GM18519 (cell line): ENCODE data around the gene COL11A1.
"Not testable (repeated sequence)": the region's sequence is repeated elsewhere in the genome, so short reads cannot be mapped to it uniquely, and the experiment has no call there.

Source experiments
- ATAC-seq: cut with Tn5 transposase; IDR thresholded peaks from one replicate; pipeline ENCODE4 v1.9.1; 2021; ENCODE audit warnings: mild to moderate bottlenecking, moderate library complexity; ENCODE audit not compliant: unreplicated experiment, low FRiP score

COL11A1 gene

DNA sequence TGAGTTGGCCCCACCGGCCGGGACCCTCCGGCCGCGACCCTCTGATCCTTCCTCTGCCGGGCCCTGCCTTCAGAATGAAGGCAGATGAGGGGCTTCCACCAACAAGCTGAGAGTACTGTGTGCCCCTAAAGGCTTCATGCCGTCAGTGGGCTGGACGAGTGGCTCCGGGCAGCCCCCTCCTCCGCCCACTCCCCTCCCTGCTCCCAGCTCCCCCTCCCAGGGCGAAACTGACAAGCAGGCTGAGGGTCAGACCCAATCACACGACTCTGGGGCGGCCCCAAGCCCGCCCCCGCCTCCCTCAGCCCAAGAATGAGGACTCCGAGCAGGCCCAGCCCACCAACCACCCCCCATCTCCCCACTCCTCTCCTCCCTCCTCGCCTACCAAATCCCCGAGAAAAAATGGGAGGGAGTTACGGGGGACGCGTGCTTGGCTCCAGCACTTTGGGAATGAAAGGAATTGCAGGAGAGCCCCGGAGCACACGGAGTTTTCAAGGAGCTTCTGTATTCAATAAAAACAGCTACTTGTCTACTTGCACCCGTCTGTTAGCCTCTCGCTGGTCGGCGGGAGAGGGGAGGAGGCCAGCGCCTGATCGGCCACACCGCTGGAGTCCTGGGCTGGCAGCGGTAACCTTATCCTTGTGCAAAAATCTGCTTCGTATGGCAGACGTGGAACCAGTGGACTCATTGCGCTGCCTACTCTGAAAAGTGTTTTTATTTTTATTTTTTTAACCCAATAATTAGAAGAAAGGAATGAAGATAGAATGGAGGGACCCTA is at the start of gene COL11A1:
Gene COL11A1 (minus strand): TSS at position 147 of the 775 bp plus-strand sequence. CDS start 344 bp downstream, outside the sequence.
- ATAC-seq: no peak

DNA sequence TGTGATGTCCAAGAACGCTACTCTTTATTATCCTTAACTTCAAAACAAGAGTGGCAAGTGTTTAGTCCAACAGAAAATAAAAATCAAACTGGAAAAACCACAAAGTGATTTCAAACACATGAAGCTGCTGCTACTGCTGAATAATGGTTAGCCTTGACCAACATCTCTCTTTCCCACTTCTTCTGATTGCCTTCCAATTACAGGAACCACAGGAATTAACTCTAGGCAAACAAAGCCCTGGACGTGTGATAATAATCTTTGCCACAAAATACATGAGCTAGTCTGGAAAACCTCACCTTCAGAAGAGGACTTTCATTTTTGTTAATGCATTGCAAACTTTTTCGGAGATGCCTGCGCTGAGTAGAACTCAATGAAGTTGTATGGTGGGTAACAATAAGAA is 48.6 kb upstream of the COL11A1 start:
- ATAC-seq: no peak

DNA sequence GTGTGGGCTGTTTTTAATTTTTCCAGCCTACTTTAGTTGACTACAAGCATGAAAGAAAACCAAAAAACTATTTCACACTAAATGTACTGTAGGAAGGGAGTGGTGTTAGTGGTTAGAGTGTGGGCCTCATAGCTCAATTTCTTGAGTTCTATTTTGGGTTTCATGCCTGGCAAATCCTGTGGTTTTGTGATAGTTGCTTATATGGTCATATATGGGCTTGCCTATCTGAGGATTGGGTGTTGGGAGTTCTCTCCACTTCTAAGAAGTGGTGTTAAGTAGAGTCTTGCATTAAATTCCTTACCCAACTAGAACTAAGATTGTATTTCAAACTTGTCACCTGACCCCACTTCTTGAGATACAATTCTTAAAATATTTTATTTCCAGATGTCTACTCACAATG is 37.8 kb upstream of the COL11A1 start:
- ATAC-seq: no peak

DNA sequence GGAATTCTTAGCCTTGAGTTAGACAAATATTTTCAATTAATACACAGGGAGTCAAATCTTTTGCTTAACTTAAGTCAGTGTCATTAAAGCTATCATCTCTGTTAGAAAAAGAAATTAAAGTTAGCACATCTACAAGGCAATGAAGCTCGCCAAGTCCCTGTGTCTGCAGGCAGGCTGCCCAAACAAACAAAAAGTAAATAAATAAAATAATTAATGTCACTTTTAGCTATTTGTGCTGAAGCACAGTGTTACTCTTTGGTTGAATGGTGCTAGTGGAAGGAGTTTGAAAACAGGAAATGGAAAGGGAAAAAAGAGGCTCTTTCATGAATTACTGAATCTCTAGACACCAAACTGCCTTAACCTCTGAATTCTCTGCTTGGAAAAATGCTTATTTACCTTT is 37.1 kb upstream of the COL11A1 start:
- ATAC-seq: no peak

DNA sequence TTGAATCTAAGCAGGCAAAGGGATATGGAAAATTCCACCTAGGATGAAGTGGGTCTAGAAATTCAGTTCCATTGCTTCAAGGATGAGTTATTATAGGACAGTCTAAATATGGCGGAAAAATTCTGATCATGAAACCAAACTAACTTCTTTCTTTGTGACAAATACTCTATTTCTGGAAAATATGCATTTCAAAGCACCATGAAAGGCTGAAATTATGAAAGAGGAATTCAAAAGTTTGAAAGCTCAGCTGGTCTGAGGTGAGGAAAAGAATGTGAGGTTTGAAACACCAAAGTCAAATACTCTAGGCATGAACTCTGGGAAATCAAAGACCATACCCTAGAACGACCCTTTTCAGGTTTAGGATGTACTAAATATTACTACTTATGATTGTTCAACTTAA is 36.4 kb upstream of the COL11A1 start:
- no peak for ATAC-seq

DNA sequence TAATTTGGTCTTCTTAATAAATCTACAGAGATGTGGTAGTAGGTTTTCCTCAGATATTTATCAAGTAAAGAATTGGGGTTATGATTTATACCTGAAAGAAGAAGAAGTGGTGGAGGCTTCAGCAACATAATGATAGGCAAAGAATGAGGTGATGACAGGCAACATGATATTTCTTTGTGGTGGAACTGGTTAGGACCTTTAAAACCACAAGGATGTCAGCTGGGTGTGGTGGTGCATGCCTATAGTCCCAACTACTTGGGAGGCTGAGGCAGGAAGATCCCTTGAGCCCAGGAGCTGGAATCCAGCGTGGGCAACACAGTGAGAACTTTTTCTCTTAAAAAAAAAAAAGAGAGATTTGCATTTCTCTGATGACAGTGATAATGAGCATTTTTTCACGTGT is 34.1 kb upstream of the COL11A1 start:
- no peak for ATAC-seq

DNA sequence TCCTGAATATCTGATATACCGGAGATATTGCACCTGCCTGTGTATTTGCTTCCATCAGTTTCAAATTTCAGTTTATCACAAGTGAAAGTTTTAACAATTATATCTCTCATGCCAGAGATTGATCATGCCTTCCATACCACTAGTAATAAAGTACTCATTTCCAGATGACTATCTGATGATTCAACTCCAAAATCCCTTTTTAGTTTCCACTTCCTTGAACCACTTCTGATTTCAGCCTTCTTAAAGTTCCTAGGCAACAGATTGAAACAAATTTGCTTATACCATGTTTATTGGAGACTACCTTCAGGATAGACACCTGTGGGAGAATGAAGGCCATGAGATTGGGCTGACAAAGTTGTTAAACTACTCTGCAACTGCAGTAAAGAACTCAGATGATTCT is 21.5 kb upstream of the COL11A1 start:
- no peak for ATAC-seq

DNA sequence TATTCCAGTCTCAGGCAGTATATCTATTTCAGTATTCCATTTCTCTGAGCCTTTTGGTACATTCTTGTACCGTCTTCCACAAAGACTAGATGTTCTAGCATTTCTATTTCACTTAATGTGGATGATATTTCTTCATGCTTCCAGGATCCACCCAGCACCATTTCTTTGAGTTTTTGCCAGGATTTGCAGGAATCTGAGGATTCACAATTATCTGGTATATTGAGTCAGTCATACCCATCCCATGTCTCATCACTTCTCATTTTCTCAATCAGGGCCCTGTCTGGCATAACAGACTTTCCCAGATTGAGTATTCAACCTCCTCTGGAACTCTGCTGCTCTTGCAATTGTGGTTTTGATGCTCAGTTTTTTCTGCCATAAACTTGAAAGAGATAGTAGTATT is 20.9 kb upstream of the COL11A1 start:
- ATAC-seq: no peak

DNA sequence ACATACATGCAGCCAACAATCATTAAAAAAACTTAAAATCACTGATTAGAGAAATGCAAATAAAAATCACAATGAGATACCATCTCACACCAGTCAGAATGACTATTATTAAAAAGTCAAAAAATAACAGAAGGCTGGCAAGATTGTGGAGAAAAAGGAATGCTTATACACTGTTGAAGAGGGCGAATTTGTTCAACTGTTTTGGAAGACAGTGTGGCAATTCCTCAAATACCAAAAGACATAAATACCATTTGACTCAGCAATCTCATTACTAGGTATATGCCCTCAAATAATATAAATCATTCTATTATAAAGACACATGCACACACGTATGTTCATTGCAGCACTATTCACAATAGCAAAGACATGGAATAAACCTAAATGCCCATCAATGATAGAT is 19.9 kb upstream of the COL11A1 start:
- ATAC-seq: not testable (repeated sequence)

DNA sequence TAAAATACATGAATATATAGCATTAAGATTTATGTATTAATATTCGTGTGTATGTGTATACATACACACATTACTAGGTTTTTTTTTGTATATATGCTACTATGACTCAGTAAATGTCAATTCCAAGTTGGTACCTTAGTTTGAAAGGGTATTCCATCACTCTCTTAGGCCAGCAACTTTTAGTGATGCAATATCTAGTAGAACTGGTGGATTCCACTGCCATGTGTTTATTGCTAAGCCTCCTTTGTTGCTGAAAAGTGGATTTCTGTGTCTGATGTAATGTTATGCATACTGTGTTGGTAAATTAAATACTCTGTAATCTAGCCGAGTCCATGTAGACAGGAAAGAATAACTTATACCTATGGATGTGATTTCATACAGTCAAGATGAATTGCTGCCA is 16.9 kb upstream of the COL11A1 start:
- no peak for ATAC-seq

DNA sequence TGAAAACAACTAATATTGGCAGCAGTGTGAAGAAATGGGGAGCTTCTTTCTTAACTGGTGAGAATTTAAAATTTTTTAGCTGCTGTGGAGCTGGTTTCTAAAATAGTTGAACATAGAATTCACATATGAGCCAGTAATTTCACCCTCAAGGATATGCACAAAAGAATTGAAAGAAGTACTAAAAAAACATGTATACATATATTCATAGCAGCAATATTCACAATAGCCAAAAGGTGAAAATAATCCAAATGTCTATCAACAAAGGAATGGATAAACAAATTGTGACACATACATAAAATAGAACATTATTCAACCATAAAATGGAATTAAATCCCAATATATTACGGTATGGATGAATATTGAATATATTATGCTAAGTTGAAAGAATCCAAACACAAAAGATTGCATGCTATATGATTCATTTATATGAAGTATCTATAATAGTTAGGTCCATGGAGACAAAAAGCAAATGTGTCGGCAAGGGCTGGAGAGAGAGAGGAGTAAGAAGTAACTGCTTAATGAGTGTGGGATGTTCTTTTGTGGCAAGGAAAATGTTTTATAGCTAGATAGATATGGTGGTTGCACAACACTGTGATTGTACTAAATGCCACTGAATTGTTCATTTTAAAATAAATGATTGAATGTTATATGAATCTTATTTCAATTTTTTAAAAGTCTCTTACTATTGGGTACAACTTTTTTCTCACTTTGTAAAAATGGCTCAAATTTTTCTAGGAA is 14.8 kb upstream of the COL11A1 start:
- ATAC-seq: no peak

DNA sequence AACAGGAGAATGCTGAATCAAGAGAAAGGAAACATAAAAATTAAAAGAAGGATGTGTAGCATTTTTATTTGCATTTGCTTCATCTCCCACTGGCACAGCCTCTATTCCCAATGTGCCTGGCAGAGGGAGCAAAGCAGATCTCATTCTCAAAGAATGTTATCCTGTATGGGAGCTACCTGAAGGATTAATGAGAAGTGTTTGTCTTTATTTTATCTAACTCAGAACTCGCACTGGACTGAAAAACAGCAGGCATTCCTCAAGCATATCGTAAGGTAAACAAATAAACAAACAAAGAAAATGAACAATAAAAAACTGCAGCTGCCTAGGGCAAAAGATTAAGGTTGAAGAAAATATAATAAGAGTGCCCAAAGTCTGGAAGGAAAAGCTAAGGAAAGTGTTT is 12.7 kb upstream of the COL11A1 start:
- ATAC-seq: no peak

DNA sequence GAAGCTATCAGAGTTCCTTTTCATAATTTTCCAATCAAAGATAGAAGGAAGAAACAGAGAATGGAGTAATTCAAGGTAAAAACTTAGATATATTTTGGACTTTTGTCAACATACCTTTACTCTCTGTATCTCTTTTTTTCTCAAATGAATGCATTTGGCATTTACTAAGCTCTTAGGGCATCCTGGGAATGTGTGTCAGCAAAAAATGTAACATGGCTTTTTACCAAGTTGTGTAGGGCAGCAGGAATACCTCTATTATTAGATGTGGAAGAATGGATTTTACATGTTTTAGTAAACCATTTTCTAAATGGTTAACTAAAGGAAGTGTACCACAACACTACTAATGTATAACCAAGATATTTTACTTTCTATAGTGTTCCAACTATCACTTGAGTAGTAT is 4.2 kb upstream of the COL11A1 start:
- no peak for ATAC-seq

DNA sequence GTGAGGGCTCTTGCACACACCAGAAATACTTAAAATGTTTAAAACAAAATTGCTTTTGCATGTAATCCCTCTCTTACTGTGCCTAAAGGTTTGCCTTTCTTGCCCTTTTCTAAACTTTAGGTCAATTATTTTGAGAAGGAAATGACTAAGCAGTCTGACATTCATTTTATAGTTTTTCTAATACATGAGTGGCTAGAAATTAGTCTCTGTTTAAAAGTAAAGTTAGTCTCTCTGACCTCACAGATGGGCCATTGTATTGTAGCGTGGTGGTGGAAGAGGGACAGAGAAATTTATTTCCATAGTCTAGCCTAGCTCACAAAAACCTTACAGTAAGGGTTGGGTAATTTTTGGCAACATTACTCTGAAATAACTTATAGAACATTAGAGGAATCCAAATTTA is 3.6 kb upstream of the COL11A1 start:
- no peak for ATAC-seq

DNA sequence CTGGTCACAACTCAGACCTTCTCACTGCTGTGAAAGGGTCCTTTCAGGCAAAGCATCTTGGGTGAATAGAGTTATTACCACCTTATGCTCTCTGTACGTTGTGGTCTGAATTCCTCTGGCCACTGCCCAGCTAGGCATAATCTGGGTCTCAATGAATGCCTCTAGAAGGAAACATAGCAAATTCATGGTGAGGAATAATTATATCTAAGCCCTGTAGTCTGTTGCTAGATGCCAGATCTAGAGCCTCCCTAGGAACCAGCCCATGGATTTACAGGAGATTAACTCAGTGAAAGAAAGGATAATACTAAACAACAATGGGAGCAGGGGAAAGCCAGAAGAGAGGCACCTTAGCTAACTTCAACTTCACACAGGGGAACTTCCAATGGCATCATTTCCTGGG is 2.4 kb upstream of the COL11A1 start:
- no peak for ATAC-seq

DNA sequence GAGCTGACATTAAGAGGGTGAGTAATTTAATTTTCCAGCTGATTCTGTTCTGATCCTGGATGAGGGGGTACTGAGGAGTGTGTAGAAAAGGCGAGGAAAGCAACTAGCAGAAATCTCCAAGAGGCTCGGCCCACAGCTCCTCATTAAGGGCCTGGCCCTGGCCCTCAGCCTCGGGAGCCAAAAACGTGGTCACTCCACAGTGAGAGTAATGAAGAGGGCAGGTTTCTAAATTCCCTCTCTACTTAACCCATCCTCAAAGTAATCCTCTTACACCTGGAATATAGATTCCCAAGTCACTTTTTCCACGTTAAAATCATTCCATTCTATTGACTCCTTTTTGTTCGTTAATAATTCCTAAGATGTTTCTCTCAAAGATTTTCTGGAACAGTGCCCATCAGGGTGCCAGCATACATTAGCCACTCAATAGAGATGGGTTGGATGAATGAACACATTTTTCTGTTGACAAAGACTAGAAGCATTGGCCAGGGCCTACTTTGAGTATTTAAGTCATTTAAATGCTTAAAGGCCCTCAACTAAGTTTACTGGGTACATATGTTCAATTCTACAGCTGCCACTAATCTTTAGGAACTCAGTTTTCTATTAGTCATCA is 1.1 kb upstream of the COL11A1 start:
- no peak for ATAC-seq

DNA sequence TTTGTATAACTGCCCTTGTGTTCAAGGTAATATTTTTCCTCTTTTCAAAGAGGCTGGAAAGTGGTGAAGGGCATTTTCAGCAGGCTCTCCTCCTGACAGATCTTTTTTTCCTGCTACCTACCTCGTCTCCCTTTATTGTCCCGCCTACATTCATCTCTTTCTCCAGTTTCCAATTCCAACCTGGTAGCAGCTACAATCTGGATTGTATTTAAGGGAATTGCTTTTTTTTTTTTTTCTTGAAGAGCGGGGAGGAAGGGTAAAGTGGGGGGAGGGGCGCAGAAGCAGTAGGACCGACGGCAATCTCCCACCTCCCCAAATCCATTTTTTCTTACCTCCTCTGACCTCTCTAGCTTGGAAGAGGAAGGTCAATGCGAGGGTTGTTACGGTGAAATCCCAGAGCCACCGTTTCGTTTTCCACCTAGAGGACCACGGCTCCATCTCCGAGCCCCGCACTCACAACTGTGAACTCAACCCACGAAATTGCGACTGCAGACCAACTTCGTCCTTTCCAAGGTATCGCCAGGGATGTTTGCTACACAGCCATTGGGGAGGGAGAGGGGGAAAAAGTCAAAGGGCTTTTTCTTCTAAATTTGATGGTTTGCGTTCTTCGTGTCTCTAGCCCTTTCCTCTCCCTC is 464 bp downstream of the COL11A1 start:
- ATAC-seq: no peak

DNA sequence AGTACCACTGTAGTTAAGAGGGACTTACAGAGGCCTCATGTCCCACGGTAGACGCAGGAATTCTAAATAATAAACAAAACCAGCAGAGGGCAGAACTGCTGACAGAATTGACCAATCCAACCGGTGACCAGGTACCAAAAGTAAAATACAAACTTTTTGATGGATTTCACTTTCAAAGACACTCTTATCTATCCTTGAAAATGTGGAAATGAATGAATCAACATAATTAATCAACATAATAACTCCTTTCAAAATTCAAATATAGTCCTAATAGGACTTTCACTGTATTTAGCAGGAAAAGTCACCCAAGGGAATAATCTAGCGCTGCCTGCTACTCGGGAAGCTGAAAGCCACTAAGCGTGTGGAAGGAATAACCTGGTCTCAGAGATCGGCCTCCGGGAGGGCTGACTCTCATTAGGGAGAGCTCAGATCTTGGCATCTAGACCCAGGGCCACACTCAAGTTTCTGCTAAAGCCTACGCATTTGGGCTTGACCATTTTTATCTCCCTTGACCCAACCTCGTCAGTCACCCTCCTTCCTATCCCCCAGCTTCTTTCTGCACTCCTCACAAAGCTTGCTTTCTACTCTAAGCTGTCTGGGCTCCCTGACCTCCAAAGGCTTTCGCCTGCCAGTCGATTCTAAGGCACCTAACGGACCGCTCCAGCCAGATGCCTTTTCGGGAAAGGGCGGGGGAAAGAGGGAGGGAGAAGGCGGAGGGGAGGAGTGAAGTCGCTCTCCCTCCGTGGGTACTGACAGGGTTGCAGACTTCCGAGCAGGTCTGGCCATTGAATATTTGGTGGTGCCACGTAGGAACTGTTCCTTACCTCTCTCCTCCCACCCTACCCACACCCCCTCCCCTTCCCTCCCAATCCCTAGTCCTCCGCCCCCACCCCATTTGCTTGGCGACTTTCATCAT is 1.6 kb downstream of the COL11A1 start:
- ATAC-seq: peak; percentile 76

DNA sequence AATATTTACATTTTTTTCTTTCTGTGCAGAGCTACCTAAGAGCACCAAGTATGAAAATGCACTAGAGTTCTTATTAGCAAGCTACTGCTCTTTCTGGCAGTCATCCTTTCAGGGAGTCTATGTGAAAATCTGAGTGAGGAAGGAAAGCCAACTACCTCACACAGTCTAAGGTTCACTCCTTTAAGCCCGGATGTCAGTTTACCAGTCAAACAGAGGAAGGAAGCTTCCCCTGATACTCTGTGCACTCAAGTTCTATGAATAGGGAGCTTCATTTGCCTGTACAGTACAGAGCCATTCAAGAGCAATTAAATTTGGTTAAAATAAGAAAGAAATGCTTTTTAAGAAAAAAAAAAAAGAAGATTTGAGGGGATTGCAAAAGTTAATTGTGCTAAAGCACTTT is 6.9 kb downstream of the COL11A1 start:
- ATAC-seq: peak; percentile 39

DNA sequence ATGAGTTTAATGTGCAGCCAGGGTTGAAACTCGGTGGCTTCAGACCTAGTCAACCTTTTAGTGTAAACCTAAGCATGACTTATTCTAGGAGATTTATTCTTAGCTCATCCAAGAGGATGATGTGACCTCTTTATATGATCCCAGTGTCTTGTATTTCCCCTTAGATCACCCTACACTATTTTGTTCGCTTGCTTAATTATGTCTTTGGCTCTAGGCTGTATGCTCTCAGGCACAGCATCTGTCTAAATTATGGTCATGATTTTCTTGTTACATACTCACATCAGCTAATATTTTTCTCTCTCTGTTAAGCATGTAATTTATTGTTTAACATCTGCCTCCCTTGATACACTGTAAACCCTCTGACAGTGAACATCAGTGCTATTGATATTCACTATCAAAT is 19.1 kb downstream of the COL11A1 start:
- no peak for ATAC-seq
